ENCODE measurements around the gene HMGXB3.

DNA sequence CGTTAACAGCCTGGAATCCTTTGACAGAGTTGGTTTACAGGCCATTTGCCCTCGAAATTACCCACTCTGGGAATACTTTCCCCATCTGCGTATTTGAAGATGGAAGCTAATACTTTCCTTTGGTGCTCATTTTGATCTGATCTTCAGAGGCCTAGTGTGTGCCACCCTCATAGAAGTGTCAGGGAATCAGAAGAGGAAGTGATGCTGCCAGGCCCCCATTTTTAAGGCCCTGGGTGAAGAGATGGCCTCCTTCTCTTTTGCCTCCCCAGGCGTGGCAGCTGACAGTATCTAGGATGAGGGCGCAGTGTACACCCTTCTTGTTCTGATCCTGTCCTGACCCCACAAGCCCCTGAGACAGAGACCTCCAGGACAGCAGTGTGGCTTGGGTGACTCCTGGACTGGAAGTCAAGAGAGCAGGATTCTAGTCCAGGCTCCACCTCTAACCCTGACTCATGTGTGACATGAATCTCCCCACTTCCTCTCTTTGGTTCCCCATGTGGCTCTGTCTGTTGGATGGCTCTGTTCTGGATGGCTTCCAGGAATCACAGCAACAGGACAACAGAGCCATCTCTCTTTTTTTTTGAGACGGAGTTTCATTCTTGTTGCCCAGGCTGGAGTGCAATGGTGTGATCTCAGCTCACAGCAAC is 58.1 kb downstream of the HMGXB3 start:
- no peak for TF ChIP-seq CTCF (CRISPR knock-in tag; IDR thresholded peaks at IDR 0.05)
- no peak for TF ChIP-seq SKI (IDR thresholded peaks at IDR 0.05; ENCODE audit: partially characterized antibody)
- TF ChIP-seq POLR2AphosphoS5 (IDR thresholded peaks at IDR 0.05; ENCODE audit: low read depth, low read length): no peak
